HG02870 (cell line): ENCODE measurements around the gene IL23R.
"Not testable (repeated sequence)": the region's sequence is repeated elsewhere in the genome, so short reads cannot be mapped to it uniquely, and the experiment has no call there.

Source experiments
- ATAC-seq: cut with Tn5 transposase; IDR thresholded peaks from one replicate; pipeline ENCODE4 v1.9.1; 2021; ENCODE audit warnings: mild to moderate bottlenecking, moderate library complexity; ENCODE audit not compliant: unreplicated experiment

The IL23R gene

GRCh38 chr1:67166196-67166595 lies at the start of gene IL23R:
IL23R (plus strand) TSS chr1:67166454; CDS start chr1:67168121, 1,667 bp downstream.
- peak; percentile 83 for ATAC-seq

GRCh38 chr1:67118191-67118590 lies 48.1 kb upstream of the IL23R start:
- ATAC-seq: no peak

GRCh38 chr1:67118646-67119045 lies 47.6 kb upstream of the IL23R start:
- ATAC-seq: no peak

GRCh38 chr1:67120855-67121619 lies 45.2 kb upstream of the IL23R start:
- ATAC-seq: no peak

GRCh38 chr1:67124455-67124854 lies 41.8 kb upstream of the IL23R start:
- no peak for ATAC-seq

GRCh38 chr1:67126111-67126746 lies 40.0 kb upstream of the IL23R start:
- no peak for ATAC-seq

- ATAC-seq: no peak
Measured at GRCh38 chr1:67126974-67127373, 39.3 kb upstream of the IL23R start.

- no peak for ATAC-seq
Measured at GRCh38 chr1:67130673-67131072, 35.6 kb upstream of the IL23R start.

- no peak for ATAC-seq
Measured at GRCh38 chr1:67133177-67133576, 33.1 kb upstream of the IL23R start.

GRCh38 chr1:67134695-67135094 lies 31.6 kb upstream of the IL23R start, which contains the start of gene C1orf141:
C1orf141 (minus strand) TSS chr1:67134970; CDS start chr1:67127240, 7,730 bp downstream.
- no peak for ATAC-seq

- ATAC-seq: no peak
Measured at GRCh38 chr1:67135354-67135753, 30.9 kb upstream of the IL23R start.

GRCh38 chr1:67137307-67137753 lies 28.9 kb upstream of the IL23R start:
- ATAC-seq: no peak

- no peak for ATAC-seq
Measured at GRCh38 chr1:67138813-67139499, 27.3 kb upstream of the IL23R start.

- ATAC-seq: no peak
Measured at GRCh38 chr1:67140460-67140859, 25.8 kb upstream of the IL23R start.

GRCh38 chr1:67141832-67142231 lies 24.4 kb upstream of the IL23R start:
- ATAC-seq: not testable (repeated sequence)

GRCh38 chr1:67142931-67143330 lies 23.3 kb upstream of the IL23R start:
- no peak for ATAC-seq

- peak; percentile 37 for ATAC-seq
Measured at GRCh38 chr1:67143966-67144365, 22.3 kb upstream of the IL23R start.

- ATAC-seq: no peak
Measured at GRCh38 chr1:67144696-67145095, 21.6 kb upstream of the IL23R start.

- ATAC-seq: no peak
Measured at GRCh38 chr1:67146101-67146500, 20.2 kb upstream of the IL23R start.

- no peak for ATAC-seq
Measured at GRCh38 chr1:67146539-67146938, 19.7 kb upstream of the IL23R start.

- ATAC-seq: not testable (repeated sequence)
Measured at GRCh38 chr1:67147973-67148372, 18.3 kb upstream of the IL23R start.
